HS-27A (cell line): ENCODE data around the gene CECR2.

Experiments
- DNase-seq: peaks from one replicate; pipeline ENCODE4 v3.0.0-alpha.2; 2012; ENCODE audit warnings: low read depth, missing footprints

CECR2 gene

GRCh38 chr22:17368144-17368543, 1.1 kb upstream of the CECR2 start:
- no peak for DNase-seq

GRCh38 chr22:17368554-17369438, 464 bp upstream of the CECR2 start:
- DNase-seq = no peak

- DNase-seq = no peak
These were observed 936 bp downstream of the CECR2 start for GRCh38 chr22:17370026-17370765.

- DNase-seq = no peak
These were observed 1.6 kb downstream of the CECR2 start for GRCh38 chr22:17370766-17371432.

- no peak for DNase-seq
These were observed 2.2 kb downstream of the CECR2 start for GRCh38 chr22:17371448-17371847.

- no peak for DNase-seq
These were observed 4.6 kb downstream of the CECR2 start for GRCh38 chr22:17373855-17374254.

GRCh38 chr22:17375914-17376614, 6.8 kb downstream of the CECR2 start:
- no peak for DNase-seq

GRCh38 chr22:17376950-17377349, 7.7 kb downstream of the CECR2 start:
- DNase-seq = no peak

- no peak for DNase-seq
These were observed 10.7 kb downstream of the CECR2 start for GRCh38 chr22:17379944-17380343.

GRCh38 chr22:17380359-17381087, 11.3 kb downstream of the CECR2 start:
- no peak for DNase-seq

- no peak for DNase-seq
These were observed 12.1 kb downstream of the CECR2 start for GRCh38 chr22:17381192-17381913.

GRCh38 chr22:17384612-17385330, 15.5 kb downstream of the CECR2 start:
- no peak for DNase-seq

GRCh38 chr22:17387356-17387755, 18.1 kb downstream of the CECR2 start:
- DNase-seq = no peak

GRCh38 chr22:17388235-17388634, 19.0 kb downstream of the CECR2 start:
- no peak for DNase-seq

GRCh38 chr22:17390087-17390486, 20.8 kb downstream of the CECR2 start:
- DNase-seq = no peak

GRCh38 chr22:17396516-17396915, 27.3 kb downstream of the CECR2 start:
- no peak for DNase-seq

GRCh38 chr22:17397756-17398547, 28.7 kb downstream of the CECR2 start:
- no peak for DNase-seq

GRCh38 chr22:17400305-17400704, 31.0 kb downstream of the CECR2 start:
- DNase-seq = no peak

- no peak for DNase-seq
These were observed 32.5 kb downstream of the CECR2 start for GRCh38 chr22:17401728-17402127.
